ENCODE measurements around the gene IL11. TPM values are rescaled to one million over a fixed set of nuclear protein-coding genes. Genes with fewer than 3 reads are reported as not detected.
"Not testable (repeated sequence)": the region's sequence is repeated elsewhere in the genome, so short reads cannot be mapped to it uniquely, and the experiment has no call there.

The IL11 gene
- polyA plus RNA-seq, 1 experiment, result 14.8 TPM

GRCh38 chr19:55339889-55340783 lies 30.1 kb downstream of the IL11 start:
- Histone ChIP-seq H3K27ac (ENCODE audit: low read depth, low read length) (no peak overlapping the region), H3K9me3 (ENCODE audit: control insufficient read depth, insufficient read depth, low read length) (no peaks in the 10 kb centered on the region; the same call in 1 of the 2 replicates), H3K4me3 (ENCODE audit: low read depth, low read length) (peak overlapping the region; percentile 79), H3K27me3 (ENCODE audit: control insufficient read depth, insufficient read depth, low read length) (no peaks in the 10 kb centered on the region)
- ChIA-PET CTCF (interaction anchor here (0.5 to 2.5 kb wide), 11 partner anchors 8 to 199 kb away, joined by 3 to 34 read pairs (median 3); partner anchors contain the start of genes TMEM238 and TMEM86B), POLR2A (interaction anchor here (0.6 to 1.8 kb wide), 13 partner anchors 19 to 1198 kb away, joined by 3 to 20 read pairs (median 5); partner anchors contain the start of genes GARIN5B, IL11, NAT14 and PPP6R1)
- TF ChIP-seq CTCF (IDR thresholded peaks at IDR 0.05; ENCODE audit: low read depth, low read length), result no peak
- no peak for DNase-seq (ENCODE audit: low read depth, low spot score)

- ChIA-PET CTCF (interaction anchor here (0.5 to 2.5 kb wide), 13 partner anchors 9 to 199 kb away, joined by 3 to 34 read pairs (median 3); partner anchors contain the start of genes TMEM238 and TMEM86B), POLR2A (interaction anchor here (0.5 to 1.8 kb wide), 19 partner anchors 10 to 186 kb away, joined by 3 to 20 read pairs (median 4); partner anchors contain the start of genes GARIN5B, IL11, NAT14 and PPP6R1)
- Histone ChIP-seq H3K9me3 (ENCODE audit: control insufficient read depth, insufficient read depth, low read length) (no peaks in the 10 kb centered on the region; the same call in 1 of the 2 replicates), H3K27me3 (ENCODE audit: control insufficient read depth, insufficient read depth, low read length) (no peaks in the 10 kb centered on the region), H3K27ac (ENCODE audit: low read depth, low read length) (peak within 1 kb of the TSS; percentile 91), H3K4me3 (ENCODE audit: low read depth, low read length) (peak within 1 kb of the TSS; percentile 79)
- DNase-seq (ENCODE audit: low read depth, low spot score), result peak; percentile 100
- TF ChIP-seq CTCF (IDR thresholded peaks at IDR 0.05; ENCODE audit: low read depth, low read length), result peak; percentile 43
These were observed 31.0 kb downstream of the IL11 start, which contains the start of gene KMT5C for GRCh38 chr19:55339105-55339888. TSS of gene KMT5C (plus strand) at chr19:55339876. CDS start at chr19:55341937, 2,061 bp downstream.

GRCh38 chr19:55336101-55336500 lies 34.2 kb downstream of the IL11 start:
- Histone ChIP-seq H3K9me3 (ENCODE audit: control insufficient read depth, insufficient read depth, low read length) (no peaks in the 10 kb centered on the region), H3K4me3 (ENCODE audit: low read depth, low read length) (no peak overlapping the region), H3K27ac (ENCODE audit: low read depth, low read length) (no peak overlapping the region), H3K27me3 (ENCODE audit: control insufficient read depth, insufficient read depth, low read length) (peaks cover 5% of the 10 kb centered on the region)
- CTCF ChIA-PET, result interaction anchor here (0.9 to 1.1 kb wide), 2 partner anchors 34 to 44 kb away, joined by 3 read pairs; no protein-coding TSS in a partner anchor
- no peak for TF ChIP-seq CTCF (IDR thresholded peaks at IDR 0.05; ENCODE audit: low read depth, low read length)
- POLR2A ChIA-PET, result no interaction called here
- no peak for DNase-seq (ENCODE audit: low read depth, low spot score)

GRCh38 chr19:55333870-55334269 lies 36.4 kb downstream of the IL11 start:
- no peak for TF ChIP-seq CTCF (IDR thresholded peaks at IDR 0.05; ENCODE audit: low read depth, low read length)
- Histone ChIP-seq H3K9me3 (ENCODE audit: control insufficient read depth, insufficient read depth, low read length) (no peaks in the 10 kb centered on the region), H3K27me3 (ENCODE audit: control insufficient read depth, insufficient read depth, low read length) (peaks cover 5% of the 10 kb centered on the region), H3K4me3 (ENCODE audit: low read depth, low read length) (no peak overlapping the region), H3K27ac (ENCODE audit: low read depth, low read length) (no peak overlapping the region)
- ChIA-PET CTCF (no interaction called here), POLR2A (no interaction called here)
- DNase-seq (ENCODE audit: low read depth, low spot score), result no peak

GRCh38 chr19:55329791-55330190 lies 40.5 kb downstream of the IL11 start:
- POLR2A ChIA-PET; DNase-seq (ENCODE audit: low read depth, low spot score); H3K27me3 ChIP-seq (ENCODE audit: control insufficient read depth, insufficient read depth, low read length); H3K27ac ChIP-seq (ENCODE audit: low read depth, low read length); H3K9me3 ChIP-seq (ENCODE audit: control insufficient read depth, insufficient read depth, low read length); H3K4me3 ChIP-seq (ENCODE audit: low read depth, low read length): not testable (repeated sequence)
- CTCF ChIA-PET, result interaction anchor here (0.7 to 1.0 kb wide), 2 partner anchors 10 to 186 kb away, joined by 3 read pairs; partner anchors contain the start of gene KMT5C

- H3K27ac ChIP-seq (ENCODE audit: low read depth, low read length); CTCF ChIA-PET; H3K27me3 ChIP-seq (ENCODE audit: control insufficient read depth, insufficient read depth, low read length); H3K9me3 ChIP-seq (ENCODE audit: control insufficient read depth, insufficient read depth, low read length); DNase-seq (ENCODE audit: low read depth, low spot score); H3K4me3 ChIP-seq (ENCODE audit: low read depth, low read length): not testable (repeated sequence)
- POLR2A ChIA-PET, result interaction anchor here (0.7 kb wide), 1 partner anchor 36 kb away, joined by 7 read pairs; no protein-coding TSS in a partner anchor
These were observed 41.4 kb downstream of the IL11 start for GRCh38 chr19:55328774-55329318.

All from AG04450 (cell line).